ENCODE measurements around the gene IGF2.

DNA sequence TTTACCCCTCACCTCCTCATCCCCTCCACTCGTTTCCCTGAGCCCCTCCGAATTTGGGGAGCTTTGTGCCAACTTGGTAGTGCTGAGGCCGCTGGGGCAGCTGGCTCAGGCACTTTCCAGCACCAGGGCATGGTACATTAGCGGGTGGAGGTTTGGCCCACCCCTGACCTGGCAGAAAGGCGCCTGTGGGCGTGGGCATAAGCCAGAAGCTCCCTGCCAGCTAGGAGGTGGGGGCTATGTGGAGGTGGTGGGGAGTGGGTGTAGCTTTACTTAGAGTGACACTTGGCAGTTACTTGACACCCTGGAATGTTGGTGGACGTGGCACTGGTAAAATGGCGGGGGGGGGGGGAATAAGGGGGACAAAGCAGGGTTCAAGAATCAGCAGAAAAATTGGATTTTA lies 10.3 kb upstream of the IGF2 start:
- TF ChIP-seq, protein P1, sequence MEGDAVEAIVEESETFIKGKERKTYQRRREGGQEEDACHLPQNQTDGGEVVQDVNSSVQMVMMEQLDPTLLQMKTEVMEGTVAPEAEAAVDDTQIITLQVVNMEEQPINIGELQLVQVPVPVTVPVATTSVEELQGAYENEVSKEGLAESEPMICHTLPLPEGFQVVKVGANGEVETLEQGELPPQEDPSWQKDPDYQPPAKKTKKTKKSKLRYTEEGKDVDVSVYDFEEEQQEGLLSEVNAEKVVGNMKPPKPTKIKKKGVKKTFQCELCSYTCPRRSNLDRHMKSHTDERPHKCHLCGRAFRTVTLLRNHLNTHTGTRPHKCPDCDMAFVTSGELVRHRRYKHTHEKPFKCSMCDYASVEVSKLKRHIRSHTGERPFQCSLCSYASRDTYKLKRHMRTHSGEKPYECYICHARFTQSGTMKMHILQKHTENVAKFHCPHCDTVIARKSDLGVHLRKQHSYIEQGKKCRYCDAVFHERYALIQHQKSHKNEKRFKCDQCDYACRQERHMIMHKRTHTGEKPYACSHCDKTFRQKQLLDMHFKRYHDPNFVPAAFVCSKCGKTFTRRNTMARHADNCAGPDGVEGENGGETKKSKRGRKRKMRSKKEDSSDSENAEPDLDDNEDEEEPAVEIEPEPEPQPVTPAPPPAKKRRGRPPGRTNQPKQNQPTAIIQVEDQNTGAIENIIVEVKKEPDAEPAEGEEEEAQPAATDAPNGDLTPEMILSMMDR (IDR thresholded peaks at IDR 0.05; ENCODE audit: insufficient read depth, low read depth, low read length): no peak
- no peak for TF ChIP-seq EZH2 (IDR thresholded peaks at IDR 0.05; ENCODE audit: insufficient read depth, low read length)

Data from astrocyte (in vitro differentiated cells and primary cell).